OCI-LY7 (cell line): ENCODE measurements around the gene DENND10. TPM values are rescaled to one million over a fixed set of nuclear protein-coding genes. Genes with fewer than 3 reads are reported as not detected.
A peak's percentile ranks its signal among the peaks of the same experiment; 100 is the strongest.

Experiments used
- BruUV-seq: library from RNA; stranded (reverse); fragments of 400-500 nt; replicated peaks from 2 replicates; lab custom pipeline; 2021; lab: Mats Ljungman, UMichigan
- CTCF ChIA-PET: fragments of 300-600 bp; sonication (Branson Sonifier 250); formaldehyde crosslinking; loops from one replicate; lab custom pipeline; 2022; ENCODE audit warnings: antibody characterized with exemption; ENCODE audit not compliant: unreplicated experiment; lab: Charles Lee
- POLR2A ChIA-PET: fragments of 300-600 bp; sonication (Branson Sonifier 250); formaldehyde crosslinking; loops from one replicate; lab custom pipeline; 2022; ENCODE audit warnings: antibody characterized with exemption; lab: Charles Lee
- DNase-seq: peaks from one replicate; pipeline ENCODE4 v3.0.0-alpha.2; 2015; ENCODE audit warnings: low spot score
- H2AFZ ChIP-seq: fragments of 200-600 bp; sonication (generic), shearing (Covaris generic); 2 replicates; pipeline ENCODE4 v1.6.1; 2014; ENCODE audit warnings: mild to moderate bottlenecking, antibody characterized with exemption, low read length, moderate library complexity
- H3K27ac ChIP-seq: fragments of 200-600 bp; sonication (generic); 2 replicates; pipeline ENCODE4 v1.5.1; 2014; ENCODE audit warnings: mixed run types, low read depth, mild to moderate bottlenecking, moderate library complexity, low read length, inconsistent platforms; ENCODE audit not compliant: poor library complexity, severe bottlenecking
- H3K36me3 ChIP-seq: fragments of 200-600 bp; sonication (generic); 2 replicates; pipeline ENCODE4 v1.6.1; 2014; ENCODE audit warnings: mild to moderate bottlenecking, antibody characterized with exemption, low read length, moderate library complexity, mixed read lengths; ENCODE audit not compliant: insufficient read depth
- H3K4me1 ChIP-seq: fragments of 200-600 bp; sonication (generic); 2 replicates; pipeline ENCODE4 v1.5.1; 2014; ENCODE audit warnings: mild to moderate bottlenecking, low read length; ENCODE audit not compliant: insufficient read depth, poor library complexity, severe bottlenecking
- H3K4me2 ChIP-seq: fragments of 200-600 bp; sonication (generic); 2 replicates; pipeline ENCODE4 v1.6.1; 2014; ENCODE audit warnings: mild to moderate bottlenecking, low read length
- H3K4me3 ChIP-seq: fragments of 200-600 bp; sonication (generic); 2 replicates; pipeline ENCODE4 v1.5.1; 2014; ENCODE audit warnings: mild to moderate bottlenecking, low read depth, low read length; ENCODE audit not compliant: poor library complexity, severe bottlenecking
- H3K79me2 ChIP-seq: fragments of 200-600 bp; sonication (generic); 2 replicates; pipeline ENCODE4 v1.6.1; 2016; ENCODE audit warnings: low read depth, mild to moderate bottlenecking, low read length, moderate library complexity, mixed read lengths; ENCODE audit not compliant: insufficient read depth
- H3K9me2 ChIP-seq: fragments of 200-600 bp; sonication (generic); 2 replicates; pipeline ENCODE4 v1.6.1; 2016; ENCODE audit warnings: mild to moderate bottlenecking, low read length, mixed read lengths; ENCODE audit not compliant: insufficient read depth
- H3K9me3 ChIP-seq: fragments of 200-600 bp; sonication (generic); 2 replicates; pipeline ENCODE4 v1.6.1; 2014; ENCODE audit warnings: mild to moderate bottlenecking, mixed run types, low read length, mixed read lengths
- H4K20me1 ChIP-seq: fragments of 200-600 bp; sonication (generic); 2 replicates; pipeline ENCODE4 v1.6.1; 2014; ENCODE audit warnings: mild to moderate bottlenecking, antibody characterized with exemption, low read length, moderate library complexity, mixed read lengths; ENCODE audit not compliant: insufficient read depth
- EZH2phosphoT487 ChIP-seq: fragments of 200-600 bp; sonication (generic); IDR thresholded peaks from 2 replicates; pipeline ENCODE4 v1.6.1; 2018; ENCODE audit warnings: low read depth, borderline replicate concordance, mild to moderate bottlenecking, mixed run types, antibody characterized with exemption, low read length, moderate library complexity, mixed read lengths
- intact Hi-C: fragments of 100-400 bp; cut with micrococcal nuclease; formaldehyde crosslinking; loops from one replicate; pipeline ENCODE4 v1.10.0; 2022; ENCODE audit not compliant: unreplicated experiment
- total RNA-seq, 2 experiments: library from RNA; depleted of rRNA in 1 of 2; stranded (reverse); fragments of >200 nt in 1 of 2; shearing (Covaris generic) in 1 of 2; gene quantifications; 2 replicates each; pipeline ENCODE4 v1.2.3, GENCODE V29; 2014 to 2022
- TF ChIP-seq, protein P1 (sequence below): fragments of 200-600 bp; sonication (generic); conservative IDR thresholded peaks from 2 replicates; pipeline ENCODE4 v1.5.1; 2014; ENCODE audit warnings: mild to moderate bottlenecking, antibody characterized with exemption, low read length, moderate library complexity, mixed read lengths

Gene DENND10
- total RNA-seq, 2 experiments from 2014 or later = 17.8 to 27.1 TPM

DNA sequence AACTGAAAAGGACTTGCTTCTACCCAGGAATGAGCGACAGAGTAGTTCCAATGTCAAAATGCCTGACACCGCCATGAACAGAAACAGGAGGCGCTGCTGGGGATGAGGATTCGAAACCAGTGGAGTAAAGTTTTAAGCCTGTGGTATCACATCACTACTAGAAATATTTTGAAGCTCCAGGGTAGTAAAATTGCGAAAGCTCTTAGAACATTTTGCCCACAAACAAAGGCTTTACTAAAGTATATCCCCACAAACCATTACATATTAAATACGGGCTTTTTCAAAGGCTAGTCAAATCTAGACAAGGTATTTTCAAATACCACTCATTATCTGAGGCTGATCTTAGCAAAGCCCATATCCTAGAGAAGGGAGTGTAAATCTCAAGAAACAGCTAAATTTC lies 72.3 kb downstream of the DENND10 start:
- Histone ChIP-seq H3K36me3 (peaks cover 57% of the 10 kb centered on the region), H3K9me3 (no peaks in the 10 kb centered on the region), H4K20me1 (no peaks in the 10 kb centered on the region), H3K4me3 (no peak overlapping the region), H2AFZ (no peak overlapping the region), H3K27ac (no peak overlapping the region), H3K4me1 (peaks cover 35% of the 10 kb centered on the region), H3K4me2 (peak overlapping the region; percentile 94; the same call in 1 of the 2 replicates), H3K79me2 (peaks cover 38% of the 10 kb centered on the region), H3K9me2 (no peaks in the 10 kb centered on the region)
- BruUV-seq = no TSS peak
- ChIA-PET CTCF (no interaction called here), POLR2A (interaction anchor here (0.5 to 1.3 kb wide), 3 partner anchors 11 to 604 kb away, joined by 3 to 7 read pairs (median 4); partner anchors contain the start of gene SFXN4)
- intact Hi-C loops = no loop called here
- TF ChIP-seq, protein P1, sequence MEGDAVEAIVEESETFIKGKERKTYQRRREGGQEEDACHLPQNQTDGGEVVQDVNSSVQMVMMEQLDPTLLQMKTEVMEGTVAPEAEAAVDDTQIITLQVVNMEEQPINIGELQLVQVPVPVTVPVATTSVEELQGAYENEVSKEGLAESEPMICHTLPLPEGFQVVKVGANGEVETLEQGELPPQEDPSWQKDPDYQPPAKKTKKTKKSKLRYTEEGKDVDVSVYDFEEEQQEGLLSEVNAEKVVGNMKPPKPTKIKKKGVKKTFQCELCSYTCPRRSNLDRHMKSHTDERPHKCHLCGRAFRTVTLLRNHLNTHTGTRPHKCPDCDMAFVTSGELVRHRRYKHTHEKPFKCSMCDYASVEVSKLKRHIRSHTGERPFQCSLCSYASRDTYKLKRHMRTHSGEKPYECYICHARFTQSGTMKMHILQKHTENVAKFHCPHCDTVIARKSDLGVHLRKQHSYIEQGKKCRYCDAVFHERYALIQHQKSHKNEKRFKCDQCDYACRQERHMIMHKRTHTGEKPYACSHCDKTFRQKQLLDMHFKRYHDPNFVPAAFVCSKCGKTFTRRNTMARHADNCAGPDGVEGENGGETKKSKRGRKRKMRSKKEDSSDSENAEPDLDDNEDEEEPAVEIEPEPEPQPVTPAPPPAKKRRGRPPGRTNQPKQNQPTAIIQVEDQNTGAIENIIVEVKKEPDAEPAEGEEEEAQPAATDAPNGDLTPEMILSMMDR = no peak
- TF ChIP-seq EZH2phosphoT487 = no peak
- DNase-seq = no peak

DNA sequence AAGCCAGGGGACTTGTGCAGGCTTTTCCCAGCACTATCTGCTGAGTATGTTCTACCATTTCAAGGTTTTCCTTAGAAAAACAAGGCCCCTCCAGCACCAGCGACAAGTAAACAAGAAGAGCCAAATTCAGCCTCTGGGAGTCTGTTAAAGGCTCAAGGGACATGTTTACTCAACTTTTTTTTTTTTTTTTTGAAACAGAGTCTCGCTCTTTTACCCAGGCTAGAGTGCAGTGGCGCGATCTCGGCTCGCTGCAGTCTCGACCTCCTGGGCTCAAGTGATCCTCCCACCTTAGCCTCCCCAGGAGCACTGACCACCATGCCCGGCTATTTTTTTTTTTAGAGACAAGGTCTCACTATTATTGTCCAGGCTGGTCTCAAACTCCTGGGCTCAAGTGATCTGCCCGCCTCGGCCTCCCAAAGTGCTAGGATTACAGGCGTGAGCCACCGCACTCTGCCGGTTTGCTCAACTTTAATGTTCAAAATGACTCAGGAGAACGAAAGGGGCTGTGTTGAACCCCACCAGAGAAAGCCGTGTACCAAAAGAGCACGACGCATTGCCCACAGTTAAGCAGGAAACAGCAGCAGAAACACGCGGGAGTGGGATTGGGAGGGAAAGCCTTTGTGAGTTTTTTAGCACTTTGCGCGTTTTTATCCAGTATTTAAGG lies 73.9 kb downstream of the DENND10 start:
- peaks cover 43% of the 10 kb centered on the region for H3K36me3 ChIP-seq
- H3K27ac ChIP-seq = peak overlapping the region; percentile 62
- ChIA-PET CTCF (no interaction called here), POLR2A (no interaction called here)
- H4K20me1 ChIP-seq = no peaks in the 10 kb centered on the region
- peaks cover 35% of the 10 kb centered on the region for H3K4me1 ChIP-seq
- peak overlapping the region; percentile 99; the same call in 1 of the 2 replicates for H2AFZ ChIP-seq
- H3K4me3 ChIP-seq = peak overlapping the region; percentile 78
- no TSS peak for BruUV-seq
- intact Hi-C loops = loop anchor here (1.0 kb wide), 1 partner anchor 149 kb away; the partner anchor contains the start of gene NANOS1
- TF ChIP-seq, protein P1 = no peak
- TF ChIP-seq EZH2phosphoT487 = no peak
- H3K9me2 ChIP-seq = no peaks in the 10 kb centered on the region
- no peak for DNase-seq
- peak overlapping the region; percentile 94 for H3K4me2 ChIP-seq
- H3K9me3 ChIP-seq = no peaks in the 10 kb centered on the region
- H3K79me2 ChIP-seq = peaks cover 38% of the 10 kb centered on the region
